HG03442 (cell line): ENCODE measurements around the gene TP53.

ENCODE experiments used
- ATAC-seq: cut with Tn5 transposase; IDR thresholded peaks from one replicate; pipeline ENCODE4 v1.9.1; 2021; ENCODE audit warnings: mild to moderate bottlenecking, moderate library complexity; ENCODE audit not compliant: unreplicated experiment

TP53 gene

GRCh38 chr17:7687072-7687907 is at the start of gene TP53:
TP53 (minus strand) TSS chr17:7687490; CDS start chr17:7676594, 10,896 bp downstream.
- no peak for ATAC-seq

GRCh38 chr17:7732981-7733539 is 45.8 kb upstream of the TP53 start:
- ATAC-seq, result no peak

GRCh38 chr17:7729816-7730215 is 42.5 kb upstream of the TP53 start:
- ATAC-seq, result no peak

- ATAC-seq, result no peak
These were observed 40.6 kb upstream of the TP53 start for GRCh38 chr17:7727886-7728285.

GRCh38 chr17:7721612-7722011 is 34.3 kb upstream of the TP53 start:
- ATAC-seq, result no peak

GRCh38 chr17:7720125-7720524 is 32.8 kb upstream of the TP53 start:
- ATAC-seq, result no peak

GRCh38 chr17:7719661-7720060 is 32.4 kb upstream of the TP53 start:
- no peak for ATAC-seq

GRCh38 chr17:7717756-7718350 is 30.6 kb upstream of the TP53 start:
- no peak for ATAC-seq

- no peak for ATAC-seq
These were observed 29.8 kb upstream of the TP53 start, which contains the start of gene DNAH2 for GRCh38 chr17:7716901-7717755. DNAH2 (plus strand) TSS chr17:7717744; CDS start chr17:7719735, 1,991 bp downstream.

- ATAC-seq, result no peak
These were observed 28.9 kb upstream of the TP53 start for GRCh38 chr17:7715936-7716886.

- no peak for ATAC-seq
These were observed 27.7 kb upstream of the TP53 start for GRCh38 chr17:7714721-7715594.

GRCh38 chr17:7713782-7714181 is 26.5 kb upstream of the TP53 start:
- ATAC-seq, result no peak

- ATAC-seq, result no peak
These were observed 25.0 kb upstream of the TP53 start for GRCh38 chr17:7712111-7712771.

GRCh38 chr17:7711051-7711755 is 23.9 kb upstream of the TP53 start:
- ATAC-seq, result no peak

GRCh38 chr17:7710301-7710700 is 23.0 kb upstream of the TP53 start:
- ATAC-seq, result no peak

GRCh38 chr17:7709031-7709430 is 21.7 kb upstream of the TP53 start:
- no peak for ATAC-seq

- no peak for ATAC-seq
These were observed 20.8 kb upstream of the TP53 start for GRCh38 chr17:7707858-7708750.
